Parathyroid adenoma (tissue), 2 donors: ENCODE results near the gene RRP8.

Experiments
- H2AFZ ChIP-seq: fragments of 300-600 bp; sonication (generic); one replicate; pipeline ENCODE4 v1.7.0; 2017; ENCODE audit warnings: antibody characterized with exemption, mild to moderate bottlenecking
- H3K27ac ChIP-seq: fragments of 300-600 bp; sonication (generic); one replicate; pipeline ENCODE4 v1.7.0; 2017
- H3K27me3 ChIP-seq: fragments of 300-600 bp; sonication (generic); one replicate; pipeline ENCODE4 v1.7.0; 2017; ENCODE audit warnings: low read length; ENCODE audit not compliant: control insufficient read depth, insufficient read depth
- H3K36me3 ChIP-seq: fragments of 300-600 bp; sonication (generic); one replicate; pipeline ENCODE4 v1.7.0; 2017; ENCODE audit warnings: low read length; ENCODE audit not compliant: control insufficient read depth, insufficient read depth
- H3K4me1 ChIP-seq: fragments of 300-600 bp; sonication (generic); one replicate; pipeline ENCODE4 v1.7.0; 2017; ENCODE audit warnings: control low read depth
- H3K4me2 ChIP-seq: fragments of 300-600 bp; sonication (generic); one replicate; pipeline ENCODE4 v1.7.0; 2017; ENCODE audit warnings: low read length
- H3K4me3 ChIP-seq: fragments of 300-600 bp; sonication (generic); one replicate; pipeline ENCODE4 v1.7.0; 2017; ENCODE audit warnings: low read depth, low read length
- H3K79me2 ChIP-seq: fragments of 300-600 bp; sonication (generic); one replicate; pipeline ENCODE4 v1.7.0; 2017; ENCODE audit warnings: control low read depth
- H3K9ac ChIP-seq: fragments of 300-600 bp; sonication (generic); one replicate; pipeline ENCODE4 v1.7.0; 2017; ENCODE audit warnings: mild to moderate bottlenecking
- H3K9me3 ChIP-seq: fragments of 300-600 bp; sonication (generic); one replicate; pipeline ENCODE4 v1.7.0; 2017; ENCODE audit warnings: low read length; ENCODE audit not compliant: control insufficient read depth
- CTCF ChIP-seq: fragments of 300-600 bp; sonication (generic); IDR thresholded peaks from one replicate; pipeline ENCODE4 v1.7.0; 2017; ENCODE audit warnings: antibody characterized with exemption, mild to moderate bottlenecking
- donor health status: primary hyperparathyroidism.

The RRP8 gene

GRCh38 chr11:6599449-6599848 is 4.0 kb downstream of the RRP8 start:
- Histone ChIP-seq H3K4me2 (no peak overlapping the region), H3K27ac (no peak overlapping the region), H3K9ac (no peak overlapping the region), H3K4me3 (no peak overlapping the region), H2AFZ (no peak overlapping the region), H3K9me3 (no peaks in the 10 kb centered on the region), H3K27me3 (no peaks in the 10 kb centered on the region), H3K79me2 (peaks cover 8% of the 10 kb centered on the region), H3K36me3 (no peaks in the 10 kb centered on the region), H3K4me1 (peaks cover 4% of the 10 kb centered on the region)
- TF ChIP-seq CTCF: no peak

- H3K9me3 ChIP-seq: no peaks in the 10 kb centered on the region
- H3K36me3 ChIP-seq: no peaks in the 10 kb centered on the region
- TF ChIP-seq CTCF: no peak
- no peak overlapping the region for H3K9ac ChIP-seq
- no peak overlapping the region for H2AFZ ChIP-seq
- H3K4me2 ChIP-seq: no peak overlapping the region
- peaks cover 4% of the 10 kb centered on the region for H3K4me1 ChIP-seq
- no peaks in the 10 kb centered on the region for H3K27me3 ChIP-seq
- H3K27ac ChIP-seq: no peak overlapping the region
- no peak overlapping the region for H3K4me3 ChIP-seq
- H3K79me2 ChIP-seq: peaks cover 3% of the 10 kb centered on the region
These were observed 4.9 kb downstream of the RRP8 start for GRCh38 chr11:6598555-6598954.

GRCh38 chr11:6596239-6596877 is 7.1 kb downstream of the RRP8 start:
- Histone ChIP-seq H3K9me3 (no peaks in the 10 kb centered on the region), H3K9ac (no peak overlapping the region)

GRCh38 chr11:6594142-6594768 is 9.2 kb downstream of the RRP8 start:
- Histone ChIP-seq H3K9ac (no peak overlapping the region), H2AFZ (no peak overlapping the region), H3K9me3 (no peaks in the 10 kb centered on the region), H3K4me3 (no peak overlapping the region), H3K36me3 (no peaks in the 10 kb centered on the region), H3K27ac (no peak overlapping the region), H3K79me2 (no peaks in the 10 kb centered on the region), H3K4me1 (no peaks in the 10 kb centered on the region), H3K27me3 (no peaks in the 10 kb centered on the region), H3K4me2 (no peak overlapping the region)
- no peak for TF ChIP-seq CTCF

More at GRCh38 chr11:6596239-6596877, 7.1 kb downstream of the RRP8 start:
- Histone ChIP-seq H3K27me3 (no peaks in the 10 kb centered on the region), H3K79me2 (no peaks in the 10 kb centered on the region), H3K36me3 (no peaks in the 10 kb centered on the region), H3K27ac (no peak overlapping the region), H3K4me3 (no peak overlapping the region), H3K4me1 (no peaks in the 10 kb centered on the region), H3K4me2 (no peak overlapping the region), H2AFZ (no peak overlapping the region)
- no peak for TF ChIP-seq CTCF

GRCh38 chr11:6588018-6588417 is 15.4 kb downstream of the RRP8 start:
- no peaks in the 10 kb centered on the region for H3K36me3 ChIP-seq
- H3K4me2 ChIP-seq: no peak overlapping the region
- peaks cover 18% of the 10 kb centered on the region for H3K4me1 ChIP-seq
- no peak overlapping the region for H3K9ac ChIP-seq
- H3K27ac ChIP-seq: no peak overlapping the region
- H3K4me3 ChIP-seq: no peak overlapping the region
- no peaks in the 10 kb centered on the region for H3K79me2 ChIP-seq
- H2AFZ ChIP-seq: no peak overlapping the region
- no peaks in the 10 kb centered on the region for H3K27me3 ChIP-seq
- H3K9me3 ChIP-seq: no peaks in the 10 kb centered on the region
- no peak for TF ChIP-seq CTCF
